AG09319 (cell line): Measurements from ENCODE around the gene CHAT.

Source experiments
- DNase-seq: peaks from one replicate; pipeline ENCODE4 v3.0.0-alpha.2; 2010; ENCODE audit warnings: low read depth; ENCODE audit errors: extremely low read depth
- TF ChIP-seq, protein P1 (sequence below): IDR thresholded peaks from 2 replicates; pipeline ENCODE4 v1.5.1; 2011; ENCODE audit warnings: low read depth, mild to moderate bottlenecking, inconsistent platforms, low read length, moderate library complexity

Gene CHAT

GRCh38 chr10:49618821-49619220 lies 5.0 kb downstream of the CHAT start:
- TF ChIP-seq, protein P1, sequence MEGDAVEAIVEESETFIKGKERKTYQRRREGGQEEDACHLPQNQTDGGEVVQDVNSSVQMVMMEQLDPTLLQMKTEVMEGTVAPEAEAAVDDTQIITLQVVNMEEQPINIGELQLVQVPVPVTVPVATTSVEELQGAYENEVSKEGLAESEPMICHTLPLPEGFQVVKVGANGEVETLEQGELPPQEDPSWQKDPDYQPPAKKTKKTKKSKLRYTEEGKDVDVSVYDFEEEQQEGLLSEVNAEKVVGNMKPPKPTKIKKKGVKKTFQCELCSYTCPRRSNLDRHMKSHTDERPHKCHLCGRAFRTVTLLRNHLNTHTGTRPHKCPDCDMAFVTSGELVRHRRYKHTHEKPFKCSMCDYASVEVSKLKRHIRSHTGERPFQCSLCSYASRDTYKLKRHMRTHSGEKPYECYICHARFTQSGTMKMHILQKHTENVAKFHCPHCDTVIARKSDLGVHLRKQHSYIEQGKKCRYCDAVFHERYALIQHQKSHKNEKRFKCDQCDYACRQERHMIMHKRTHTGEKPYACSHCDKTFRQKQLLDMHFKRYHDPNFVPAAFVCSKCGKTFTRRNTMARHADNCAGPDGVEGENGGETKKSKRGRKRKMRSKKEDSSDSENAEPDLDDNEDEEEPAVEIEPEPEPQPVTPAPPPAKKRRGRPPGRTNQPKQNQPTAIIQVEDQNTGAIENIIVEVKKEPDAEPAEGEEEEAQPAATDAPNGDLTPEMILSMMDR = no peak
- no peak for DNase-seq

DNA sequence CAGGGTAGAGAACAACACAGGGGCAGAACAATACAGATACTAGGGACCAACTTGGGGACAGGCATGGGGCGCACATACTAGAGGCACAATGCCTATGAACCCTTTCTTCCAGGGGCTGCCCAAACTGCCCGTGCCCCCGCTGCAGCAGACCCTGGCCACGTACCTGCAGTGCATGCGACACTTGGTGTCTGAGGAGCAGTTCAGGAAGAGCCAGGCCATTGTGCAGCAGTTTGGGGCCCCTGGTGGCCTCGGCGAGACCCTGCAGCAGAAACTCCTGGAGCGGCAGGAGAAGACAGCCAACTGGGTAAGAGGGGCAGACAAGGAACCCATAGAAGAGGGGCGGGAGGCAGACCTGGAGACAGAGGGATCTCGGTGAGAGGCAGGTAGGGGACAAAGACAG lies 5.8 kb downstream of the CHAT start:
- TF ChIP-seq, protein P1 = no peak
- DNase-seq = no peak

GRCh38 chr10:49620286-49620810 lies 6.5 kb downstream of the CHAT start:
- TF ChIP-seq, protein P1 = no peak
- no peak for DNase-seq

DNA sequence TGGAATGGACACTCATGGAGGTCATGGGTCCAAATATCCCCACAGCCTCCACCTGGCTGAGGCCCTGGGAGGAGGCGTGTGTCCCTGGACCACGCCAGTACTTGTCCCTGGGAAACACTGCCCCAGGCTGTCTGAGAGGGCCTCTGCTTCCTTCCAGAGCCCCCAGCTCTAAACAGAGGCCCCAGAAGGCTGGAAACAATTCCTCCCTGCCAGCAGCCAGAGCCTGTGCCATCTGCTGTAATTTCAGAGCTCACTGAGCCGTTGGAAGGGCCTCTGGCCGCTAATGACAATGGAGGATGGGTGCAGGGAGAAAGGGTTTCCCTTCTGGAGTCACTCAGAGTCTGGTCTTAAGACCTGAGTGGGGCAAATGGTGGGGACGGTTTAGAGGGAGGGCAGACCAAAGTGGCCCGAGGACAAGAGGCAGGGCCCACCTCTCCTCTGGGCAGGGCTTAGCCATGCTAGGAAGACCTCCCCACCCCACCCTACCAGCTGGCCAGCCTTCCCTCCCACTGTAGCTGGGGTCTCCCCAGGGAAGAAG lies 7.1 kb downstream of the CHAT start:
- TF ChIP-seq, protein P1 = no peak
- DNase-seq = no peak

- DNase-seq = no peak
- TF ChIP-seq, protein P1 = no peak
Observed at GRCh38 chr10:49621561-49621960, 7.7 kb downstream of the CHAT start.

- TF ChIP-seq, protein P1 = no peak
- no peak for DNase-seq
Observed at GRCh38 chr10:49622426-49623425, 8.9 kb downstream of the CHAT start.

GRCh38 chr10:49624629-49625028 lies 10.8 kb downstream of the CHAT start:
- TF ChIP-seq, protein P1 = no peak
- DNase-seq = no peak
